ENCODE data around the gene NEK8. TPM values are rescaled to one million over a fixed set of nuclear protein-coding genes. Genes with fewer than 3 reads are reported as not detected.

NEK8 gene
- total and polyA plus RNA-seq, 9 of the 15 experiments (the other 6 are each of a cell fraction or from before 2014, with no cell fraction given) = 0.98 to 16.6 (median 4.6) TPM

DNA sequence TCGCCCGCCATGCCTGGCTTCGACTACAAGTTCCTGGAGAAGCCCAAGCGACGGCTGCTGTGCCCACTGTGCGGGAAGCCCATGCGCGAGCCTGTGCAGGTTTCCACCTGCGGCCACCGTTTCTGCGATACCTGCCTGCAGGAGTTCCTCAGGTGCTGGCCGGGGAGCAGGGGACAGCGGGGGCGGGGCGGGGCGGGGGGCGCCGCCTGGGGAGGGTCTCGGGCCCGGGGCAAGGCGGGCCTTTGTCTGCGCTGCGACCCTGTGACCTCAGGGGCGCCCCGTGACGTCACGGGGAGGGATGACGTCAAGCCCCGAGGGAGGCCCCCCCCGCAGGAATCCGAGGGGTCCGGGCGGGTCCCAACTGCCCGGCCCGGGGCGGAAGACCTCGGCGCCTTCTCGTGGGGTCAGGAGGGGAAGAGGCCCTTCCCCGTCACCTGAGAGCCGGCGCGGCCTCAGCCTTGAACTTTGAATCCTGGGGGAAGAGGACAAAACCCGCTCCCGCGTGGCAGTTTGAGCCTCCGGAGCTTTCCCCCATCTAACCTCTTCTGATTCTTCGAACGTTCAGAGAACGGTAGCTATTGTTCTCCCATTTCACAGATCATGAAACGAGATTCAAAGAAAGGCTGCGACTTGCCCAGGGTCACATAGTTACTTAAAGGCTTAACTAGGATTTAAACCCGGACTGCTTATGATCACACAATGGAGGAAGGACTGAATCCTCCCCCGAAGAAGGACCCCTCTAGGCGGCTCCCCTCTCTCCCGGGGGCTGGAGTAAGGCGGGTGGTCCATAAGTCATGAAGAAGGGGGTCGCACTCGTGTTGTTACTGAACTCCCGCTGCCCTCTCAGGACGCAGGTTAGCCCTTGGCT lies 15.8 kb downstream of the NEK8 start (continued):
- TF ChIP-seq JUN (IDR thresholded peaks at IDR 0.05; ENCODE audit: borderline replicate concordance, low read depth, low read length) (no peak; the same call in 1 of the 2 replicates), JUN (CRISPR knock-in tag; IDR thresholded peaks at IDR 0.05; ENCODE audit: borderline replicate concordance) (0 out of 2 replicates have a peak, but pooled peaks have one; percentile 69), SIN3A (IDR thresholded peaks at IDR 0.05; ENCODE audit: borderline replicate concordance in 2 of 2, control insufficient read depth in 1 of 2, low read depth in 2 of 2, low read length in 2 of 2) (0 out of 4 replicates have a peak, but pooled peaks of 1 of the 2 experiments have one; percentile 10), ZNF121 (CRISPR knock-in tag; conservative IDR thresholded peaks at IDR 0.05) (no peak), NR2C1 (IDR thresholded peaks at IDR 0.05) (no peak), NR2C1 (tag; IDR thresholded peaks at IDR 0.05) (peak; percentile 55), RBM22 (IDR thresholded peaks at IDR 0.05; ENCODE audit: low read depth, low read length, poor library complexity, severe bottlenecking) (peak; percentile 56), NONO (IDR thresholded peaks at IDR 0.05; ENCODE audit: low read depth in 2 of 2, low read length in 1 of 2) (peak in 1 of 2 experiments; percentile 21; a peak in 1 of 4 replicates), RBM39 (optimal IDR thresholded peaks at IDR 0.05; ENCODE audit: low read depth, low read length) (peak; percentile 75), GATAD2A (IDR thresholded peaks at IDR 0.05) (peak; percentile 81; the same call in 1 of the 2 replicates), SRSF7 (optimal IDR thresholded peaks at IDR 0.05; ENCODE audit: low read depth, low read length) (no peak), TEAD1 (CRISPR knock-in tag; IDR thresholded peaks at IDR 0.05) (peak; percentile 99 to 100), JUNB (CRISPR knock-in tag; conservative IDR thresholded peaks at IDR 0.05) (0 out of 2 replicates have a peak, but pooled peaks have one; percentile 6), SUPT5H (IDR thresholded peaks at IDR 0.05) (peak; percentile 61), DPF2 (IDR thresholded peaks at IDR 0.05) (no peak), HDAC2 (IDR thresholded peaks at IDR 0.05) (peak; percentile 74; the same call in 1 of the 2 replicates), ZNF41 (CRISPR knock-in tag; conservative IDR thresholded peaks at IDR 0.05) (peak; percentile 74)
- TF ChIP-seq, protein P1, sequence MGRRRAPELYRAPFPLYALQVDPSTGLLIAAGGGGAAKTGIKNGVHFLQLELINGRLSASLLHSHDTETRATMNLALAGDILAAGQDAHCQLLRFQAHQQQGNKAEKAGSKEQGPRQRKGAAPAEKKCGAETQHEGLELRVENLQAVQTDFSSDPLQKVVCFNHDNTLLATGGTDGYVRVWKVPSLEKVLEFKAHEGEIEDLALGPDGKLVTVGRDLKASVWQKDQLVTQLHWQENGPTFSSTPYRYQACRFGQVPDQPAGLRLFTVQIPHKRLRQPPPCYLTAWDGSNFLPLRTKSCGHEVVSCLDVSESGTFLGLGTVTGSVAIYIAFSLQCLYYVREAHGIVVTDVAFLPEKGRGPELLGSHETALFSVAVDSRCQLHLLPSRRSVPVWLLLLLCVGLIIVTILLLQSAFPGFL (CRISPR knock-in tag; IDR thresholded peaks at IDR 0.05) = peak; percentile 44; the same call in 1 of the 2 replicates
- TF ChIP-seq, protein P2, sequence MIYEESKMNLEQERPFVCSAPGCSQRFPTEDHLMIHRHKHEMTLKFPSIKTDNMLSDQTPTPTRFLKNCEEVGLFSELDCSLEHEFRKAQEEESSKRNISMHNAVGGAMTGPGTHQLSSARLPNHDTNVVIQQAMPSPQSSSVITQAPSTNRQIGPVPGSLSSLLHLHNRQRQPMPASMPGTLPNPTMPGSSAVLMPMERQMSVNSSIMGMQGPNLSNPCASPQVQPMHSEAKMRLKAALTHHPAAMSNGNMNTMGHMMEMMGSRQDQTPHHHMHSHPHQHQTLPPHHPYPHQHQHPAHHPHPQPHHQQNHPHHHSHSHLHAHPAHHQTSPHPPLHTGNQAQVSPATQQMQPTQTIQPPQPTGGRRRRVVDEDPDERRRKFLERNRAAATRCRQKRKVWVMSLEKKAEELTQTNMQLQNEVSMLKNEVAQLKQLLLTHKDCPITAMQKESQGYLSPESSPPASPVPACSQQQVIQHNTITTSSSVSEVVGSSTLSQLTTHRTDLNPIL (CRISPR knock-in tag; IDR thresholded peaks at IDR 0.05) = 0 out of 2 replicates have a peak, but pooled peaks have one; percentile 24
- TF ChIP-seq, protein P3, sequence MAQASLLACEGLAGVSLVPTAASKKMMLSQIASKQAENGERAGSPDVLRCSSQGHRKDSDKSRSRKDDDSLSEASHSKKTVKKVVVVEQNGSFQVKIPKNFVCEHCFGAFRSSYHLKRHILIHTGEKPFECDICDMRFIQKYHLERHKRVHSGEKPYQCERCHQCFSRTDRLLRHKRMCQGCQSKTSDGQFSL (CRISPR knock-in tag; IDR thresholded peaks at IDR 0.05) = peak; percentile 81
- TF ChIP-seq, protein P3 (tag; IDR thresholded peaks at IDR 0.05) = no peak; a peak in 1 of 4 replicates
- TF ChIP-seq, protein P4, sequence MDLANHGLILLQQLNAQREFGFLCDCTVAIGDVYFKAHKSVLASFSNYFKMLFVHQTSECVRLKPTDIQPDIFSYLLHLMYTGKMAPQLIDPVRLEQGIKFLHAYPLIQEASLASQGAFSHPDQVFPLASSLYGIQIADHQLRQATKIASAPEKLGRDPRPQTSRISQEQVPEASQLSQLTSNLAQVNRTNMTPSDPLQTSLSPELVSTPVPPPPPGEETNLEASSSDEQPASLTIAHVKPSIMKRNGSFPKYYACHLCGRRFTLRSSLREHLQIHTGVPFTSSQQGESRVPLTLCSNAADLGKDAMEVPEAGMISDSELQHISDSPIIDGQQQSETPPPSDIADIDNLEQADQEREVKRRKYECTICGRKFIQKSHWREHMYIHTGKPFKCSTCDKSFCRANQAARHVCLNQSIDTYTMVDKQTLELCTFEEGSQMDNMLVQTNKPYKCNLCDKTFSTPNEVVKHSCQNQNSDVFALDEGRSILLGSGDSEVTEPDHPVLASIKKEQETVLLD (IDR thresholded peaks at IDR 0.05) = peak; percentile 49; the same call in 1 of the 2 replicates

Data from K562 (cell line).